OCI-LY1 (cell line): Measurements from ENCODE around the gene DENND1B.

ENCODE experiments used
- H2AFZ ChIP-seq: fragments of 200-600 bp; sonication (generic), shearing (Covaris generic); 2 replicates; pipeline ENCODE4 v1.6.0; 2014; ENCODE audit warnings: antibody characterized with exemption, mild to moderate bottlenecking, low read length
- H3F3A ChIP-seq: fragments of 200-600 bp; sonication (generic), shearing (Covaris generic); 2 replicates; pipeline ENCODE4 v1.6.0; 2014; ENCODE audit warnings: mild to moderate bottlenecking, antibody characterized with exemption, low read length, moderate library complexity; ENCODE audit not compliant: insufficient read depth
- H3K27ac ChIP-seq: fragments of 200-600 bp; sonication (generic); 2 replicates; pipeline ENCODE4 v1.5.1; 2014; ENCODE audit warnings: low read length, mixed run types, mild to moderate bottlenecking, low read depth; ENCODE audit not compliant: poor library complexity, severe bottlenecking
- H3K27me3 ChIP-seq: fragments of 200-600 bp; sonication (generic); 2 replicates; pipeline ENCODE4 v1.6.0; 2014; ENCODE audit warnings: antibody characterized with exemption, mild to moderate bottlenecking, low read length, moderate library complexity; ENCODE audit not compliant: insufficient read depth
- H3K36me3 ChIP-seq: fragments of 200-600 bp; sonication (generic); 2 replicates; pipeline ENCODE4 v1.6.1; 2014; ENCODE audit warnings: mild to moderate bottlenecking, antibody characterized with exemption, low read length, moderate library complexity, mixed read lengths; ENCODE audit not compliant: insufficient read depth
- H3K4me1 ChIP-seq: fragments of 200-600 bp; sonication (generic); 2 replicates; pipeline ENCODE4 v1.5.1; 2014; ENCODE audit warnings: mild to moderate bottlenecking, low read length, moderate library complexity; ENCODE audit not compliant: insufficient read depth, severe bottlenecking
- H3K4me2 ChIP-seq: fragments of 200-600 bp; sonication (generic), shearing (Covaris generic); 2 replicates; pipeline ENCODE4 v1.6.1; 2014; ENCODE audit warnings: low read length
- H3K4me3 ChIP-seq: fragments of 200-600 bp; sonication (generic); 2 replicates; pipeline ENCODE4 v1.5.1; 2014; ENCODE audit warnings: low read length, low read depth, mild to moderate bottlenecking, mixed read lengths; ENCODE audit not compliant: poor library complexity, severe bottlenecking
- H3K79me2 ChIP-seq: fragments of 200-600 bp; shearing (Covaris generic); 2 replicates; pipeline ENCODE4 v1.6.1; 2016; ENCODE audit warnings: mixed run types, low read length, mixed read lengths; ENCODE audit not compliant: insufficient read depth
- H3K9ac ChIP-seq: fragments of 200-600 bp; sonication (generic), shearing (Covaris generic); 2 replicates; pipeline ENCODE4 v1.6.1; 2014; ENCODE audit warnings: mild to moderate bottlenecking, low read length, mixed read lengths
- H3K9me2 ChIP-seq: fragments of 200-600 bp; sonication (generic), shearing (Covaris generic); 2 replicates; pipeline ENCODE4 v1.6.1; 2014; ENCODE audit warnings: low read depth, mild to moderate bottlenecking, low read length, mixed read lengths
- H3K9me3 ChIP-seq: fragments of 200-600 bp; shearing (Covaris generic); 2 replicates; pipeline ENCODE4 v1.6.1; 2014; ENCODE audit warnings: low read length, mixed read lengths
- H4K20me1 ChIP-seq: fragments of 200-600 bp; sonication (generic), shearing (Covaris generic); 2 replicates; pipeline ENCODE4 v1.6.0; 2016; ENCODE audit warnings: mild to moderate bottlenecking, low read length; ENCODE audit not compliant: insufficient read depth
- CTCF ChIP-seq: fragments of 200-600 bp; sonication (generic), shearing (Covaris generic); IDR thresholded peaks from 2 replicates; pipeline ENCODE4 v1.5.1; 2017; ENCODE audit warnings: mild to moderate bottlenecking, antibody characterized with exemption, low read length, moderate library complexity, mixed read lengths
- EZH2 ChIP-seq: fragments of 200-600 bp; sonication (generic), shearing (Covaris generic); IDR thresholded peaks from 2 replicates; pipeline ENCODE4 v1.8.0; 2017; ENCODE audit warnings: borderline replicate concordance, mixed run types, mild to moderate bottlenecking, antibody characterized with exemption, low read length, moderate library complexity, mixed read lengths

DENND1B gene

GRCh38 chr1:197481101-197481500 lies 294.2 kb downstream of the DENND1B start:
- H3K27me3 ChIP-seq = no peaks in the 10 kb centered on the region
- no peaks in the 10 kb centered on the region for H3K79me2 ChIP-seq
- H3K27ac ChIP-seq = no peak overlapping the region
- H3K9me3 ChIP-seq = no peaks in the 10 kb centered on the region
- no peak overlapping the region for H3K4me3 ChIP-seq
- H3K4me2 ChIP-seq = no peak overlapping the region
- no peaks in the 10 kb centered on the region for H3K4me1 ChIP-seq
- H3K36me3 ChIP-seq = no peaks in the 10 kb centered on the region
- H2AFZ ChIP-seq = no peak overlapping the region
- H3K9me2 ChIP-seq = no peaks in the 10 kb centered on the region
- H3K9ac ChIP-seq = no peak overlapping the region
- H3F3A ChIP-seq = no peaks in the 10 kb centered on the region
- TF ChIP-seq CTCF (no peak), EZH2 (no peak)
- H4K20me1 ChIP-seq = no peaks in the 10 kb centered on the region

GRCh38 chr1:197480446-197480845 lies 294.8 kb downstream of the DENND1B start:
- H2AFZ ChIP-seq = no peak overlapping the region
- H3K9me2 ChIP-seq = no peaks in the 10 kb centered on the region
- H3K4me2 ChIP-seq = no peak overlapping the region
- no peaks in the 10 kb centered on the region for H3K4me1 ChIP-seq
- H3K4me3 ChIP-seq = no peak overlapping the region
- no peak overlapping the region for H3K9ac ChIP-seq
- H3K79me2 ChIP-seq = no peaks in the 10 kb centered on the region
- H3K27ac ChIP-seq = no peak overlapping the region
- no peaks in the 10 kb centered on the region for H4K20me1 ChIP-seq
- no peaks in the 10 kb centered on the region for H3K27me3 ChIP-seq
- TF ChIP-seq EZH2 (no peak), CTCF (no peak)
- no peaks in the 10 kb centered on the region for H3F3A ChIP-seq
- no peaks in the 10 kb centered on the region for H3K36me3 ChIP-seq
- H3K9me3 ChIP-seq = no peaks in the 10 kb centered on the region

- Histone ChIP-seq H3K4me1 (no peaks in the 10 kb centered on the region), H3K79me2 (no peaks in the 10 kb centered on the region), H3K9me3 (no peaks in the 10 kb centered on the region), H3K36me3 (no peaks in the 10 kb centered on the region), H3K27me3 (no peaks in the 10 kb centered on the region), H3F3A (no peaks in the 10 kb centered on the region), H3K4me2 (no peak overlapping the region), H3K27ac (no peak overlapping the region), H2AFZ (no peak overlapping the region), H3K9ac (no peak overlapping the region), H4K20me1 (no peaks in the 10 kb centered on the region), H3K9me2 (no peaks in the 10 kb centered on the region), H3K4me3 (no peak overlapping the region)
- no peak for TF ChIP-seq EZH2
- TF ChIP-seq CTCF = no peak
Measured at GRCh38 chr1:197472141-197472540, 303.1 kb downstream of the DENND1B start.
